Prostate gland (tissue), 2 donors: ENCODE measurements around the gene FARP1.

Experiments
- CTCF ChIP-seq, 4 experiments: fragments of 200-600 bp in 2 of 4; fragments of 450-650 bp in 2 of 4; sonication (generic) in 2 of 4; IDR thresholded peaks; 1 replicate in 3 of 4; 2 replicates in 1 of 4; pipeline ENCODE4 v1.5.1; 2016 to 2019; ENCODE audit warnings: antibody characterized with exemption in 4 of 4, mild to moderate bottlenecking in 2 of 4, moderate library complexity in 2 of 4
- POLR2A ChIP-seq: fragments of 450-650 bp; IDR thresholded peaks from one replicate; pipeline ENCODE4 v1.6.1; 2016; ENCODE audit warnings: antibody characterized with exemption, mild to moderate bottlenecking
- POLR2AphosphoS5 ChIP-seq: sonication (generic); formaldehyde crosslinking; IDR thresholded peaks from one replicate; pipeline ENCODE4 v1.6.1; 2017; ENCODE audit warnings: antibody characterized with exemption

DNA sequence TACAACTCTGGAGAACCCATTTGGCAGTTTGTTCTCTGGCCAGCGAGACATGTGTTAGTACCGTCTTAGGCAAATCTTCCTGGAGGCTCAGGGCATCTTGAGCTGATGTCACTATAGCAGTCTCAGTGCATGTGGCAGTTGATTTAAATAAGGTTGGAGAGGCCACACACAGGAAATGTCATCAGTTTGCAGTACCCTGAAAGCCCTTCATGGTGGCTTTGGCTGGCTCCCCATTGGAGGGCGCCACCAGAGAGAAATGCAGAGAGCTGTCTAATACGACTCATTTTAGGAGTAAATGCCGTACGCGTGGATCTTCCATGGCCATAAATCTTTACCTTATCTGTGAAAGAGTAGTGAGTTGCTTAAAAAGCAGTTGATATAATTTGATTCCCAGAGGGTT is 270.9 kb downstream of the FARP1 start:
- TF ChIP-seq CTCF (IDR thresholded peaks at IDR 0.05) (no peak), POLR2AphosphoS5 (no peak), POLR2A (no peak)
